BLaER1 treated with 17β-estradiol and CSF1 and Interleukin-3, amounts not matched to agents 10 nM and 100 nM (cell line): Measurements from ENCODE around the gene ALOX12.
"Not testable (repeated sequence)": the region's sequence is repeated elsewhere in the genome, so short reads cannot be mapped to it uniquely, and the experiment has no call there.

Experiments
- H3K27ac ChIP-seq, 11 experiments: shearing (Covaris generic); formaldehyde crosslinking; 2 replicates each; pipeline ENCODE4 v1.8.1; 2022
- H3K27me3 ChIP-seq, 11 experiments: shearing (Covaris generic); formaldehyde crosslinking; 2 replicates each; pipeline ENCODE4 v1.8.1; 2022
- H3K36me3 ChIP-seq, 11 experiments: shearing (Covaris generic); formaldehyde crosslinking; 2 replicates each; pipeline ENCODE4 v1.8.1; 2022
- H3K4me1 ChIP-seq, 10 experiments: shearing (Covaris generic); formaldehyde crosslinking; 2 replicates each; pipeline ENCODE4 v1.8.1; 2022
- H3K4me2 ChIP-seq, 11 experiments: shearing (Covaris generic); formaldehyde crosslinking; 2 replicates each; pipeline ENCODE4 v1.8.1; 2022
- H3K4me3 ChIP-seq, 10 experiments: shearing (Covaris generic); formaldehyde crosslinking; 2 replicates each; pipeline ENCODE4 v1.8.1; 2022
- H3K9ac ChIP-seq, 11 experiments: shearing (Covaris generic); formaldehyde crosslinking; 2 replicates each; pipeline ENCODE4 v1.8.1; 2022
- H3K9me3 ChIP-seq, 11 experiments: shearing (Covaris generic); formaldehyde crosslinking; replicated peaks in 1 of 11; 2 replicates each; pipeline ENCODE4 v1.8.1; 2022
- H4K20me1 ChIP-seq, 11 experiments: shearing (Covaris generic); formaldehyde crosslinking; 2 replicates each; pipeline ENCODE4 v1.8.1; 2022
- Cebpa-rat ChIP-seq, 11 experiments: shearing (Covaris generic); IDR thresholded peaks; 2 replicates each; pipeline ENCODE4 v1.8.1; 2022

Gene ALOX12

DNA sequence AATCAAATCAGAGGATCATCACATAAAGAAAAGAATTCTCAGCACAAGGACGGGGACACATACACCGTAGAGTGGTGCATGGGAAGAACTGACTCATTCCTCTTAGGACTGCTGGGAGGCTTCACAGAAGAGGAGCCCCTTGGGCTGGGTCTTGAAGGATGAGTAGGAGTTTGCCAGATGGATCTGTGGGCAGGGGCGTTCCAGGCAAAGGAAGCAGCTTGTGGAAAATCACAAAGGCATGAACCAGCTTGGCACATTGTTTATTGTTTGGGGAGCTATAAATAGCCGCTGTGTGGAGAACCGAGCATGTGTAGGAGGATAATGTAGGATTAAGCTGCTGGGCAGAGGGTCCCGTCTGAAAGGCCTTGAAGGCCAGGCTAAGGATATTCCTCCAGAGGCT is 53.1 kb downstream of the ALOX12 start:
- Histone ChIP-seq H3K36me3 (no peaks in the 10 kb centered on the region), H3K27me3 (peaks cover 10 to 28% (median 17%) of the 10 kb centered on the region in 11 experiments; a peak in 17 of 22 replicates), H3K9ac (no peak overlapping the region), H3K9me3 (no peaks in the 10 kb centered on the region), H3K4me3 (no peak overlapping the region), H3K4me1 (peaks cover 18 to 35% (median 27%) of the 10 kb centered on the region in 10 experiments), H3K27ac (no peak overlapping the region), H3K4me2 (peak overlapping the region in 3 of 11 experiments; percentile 2 to 32 (median 7); a peak in 2 of 22 replicates), H4K20me1 (no peaks in the 10 kb centered on the region; a peak in 1 of 22 replicates)
- no peak for TF ChIP-seq Cebpa-rat (IDR thresholded peaks at IDR 0.05)

GRCh38 chr17:7050583-7050982 is 54.7 kb downstream of the ALOX12 start:
- not testable (repeated sequence) for H3K36me3 ChIP-seq, H3K9ac ChIP-seq, H3K27ac ChIP-seq, H3K4me2 ChIP-seq, H4K20me1 ChIP-seq, H3K4me3 ChIP-seq, H3K9me3 ChIP-seq
- H3K27me3 ChIP-seq: peaks cover 7 to 18% (median 13%) of the 10 kb centered on the region in 11 experiments; a peak in 17 of 22 replicates
- peaks cover 15 to 34% (median 25%) of the 10 kb centered on the region in 10 experiments for H3K4me1 ChIP-seq

- H3K27me3 ChIP-seq: no peaks in the 10 kb centered on the region
- no peak overlapping the region for H3K4me2 ChIP-seq
- no peaks in the 10 kb centered on the region for H4K20me1 ChIP-seq
- no peaks in the 10 kb centered on the region for H3K36me3 ChIP-seq
- no peak for TF ChIP-seq Cebpa-rat (IDR thresholded peaks at IDR 0.05)
- H3K4me3 ChIP-seq: no peak overlapping the region
- no peak overlapping the region for H3K27ac ChIP-seq
- H3K9ac ChIP-seq: no peak overlapping the region
- no peaks in the 10 kb centered on the region for H3K9me3 ChIP-seq
- peaks cover 0 to 39% (median 8%) of the 10 kb centered on the region in 10 experiments; a peak in 12 of 20 replicates for H3K4me1 ChIP-seq
Observed at GRCh38 chr17:7056386-7056785, 60.5 kb downstream of the ALOX12 start.

DNA sequence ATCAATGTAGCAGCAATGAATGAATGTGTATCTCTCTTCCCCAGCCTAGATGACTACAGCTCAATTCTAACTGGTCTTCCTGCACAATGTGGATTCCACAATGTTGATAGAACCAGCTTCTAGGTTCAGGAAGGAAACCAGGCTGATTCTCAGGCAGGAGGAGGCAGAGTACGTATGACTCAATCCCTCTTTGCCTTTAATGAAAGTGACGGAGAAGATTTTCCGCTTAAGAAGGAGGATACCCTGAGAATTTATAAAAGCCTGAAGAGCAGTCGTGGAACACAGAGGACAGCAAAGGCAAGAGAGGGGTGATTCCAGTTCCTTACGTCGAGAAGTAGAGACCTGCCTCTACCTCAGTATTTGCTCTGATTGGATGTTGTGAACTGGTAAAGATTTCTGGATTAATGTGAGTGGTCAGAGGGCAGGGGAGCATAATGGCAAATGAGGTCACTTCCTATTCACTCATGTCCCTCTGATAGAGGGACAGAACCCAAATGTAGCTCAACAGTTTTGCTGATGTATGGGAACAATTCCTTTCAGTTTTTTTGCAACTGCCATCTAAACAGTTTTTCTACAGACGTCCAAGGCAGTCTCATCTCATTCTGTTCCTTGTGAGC is 63.1 kb downstream of the ALOX12 start:
- Histone ChIP-seq H3K9me3 (no peaks in the 10 kb centered on the region), H3K27ac (no peak overlapping the region), H3K9ac (no peak overlapping the region), H3K4me2 (peak overlapping the region in 3 of 11 experiments; percentile 40 to 51 (median 48); a peak in 6 of 22 replicates), H3K36me3 (no peaks in the 10 kb centered on the region), H4K20me1 (no peaks in the 10 kb centered on the region), H3K27me3 (no peaks in the 10 kb centered on the region), H3K4me1 (peaks cover 0 to 42% (median 8%) of the 10 kb centered on the region in 10 experiments; a peak in 12 of 20 replicates), H3K4me3 (no peak overlapping the region)
- TF ChIP-seq Cebpa-rat (IDR thresholded peaks at IDR 0.05): no peak
